GM19193 (cell line): Measurements from ENCODE around the gene GOLIM4.

Source experiments
- POLR2A ChIP-seq: IDR thresholded peaks from 4 replicates; pipeline ENCODE4 v1.6.1; 2011; ENCODE audit not compliant: insufficient read depth, insufficient read length; ENCODE audit errors: extremely low read depth

GOLIM4 gene

DNA sequence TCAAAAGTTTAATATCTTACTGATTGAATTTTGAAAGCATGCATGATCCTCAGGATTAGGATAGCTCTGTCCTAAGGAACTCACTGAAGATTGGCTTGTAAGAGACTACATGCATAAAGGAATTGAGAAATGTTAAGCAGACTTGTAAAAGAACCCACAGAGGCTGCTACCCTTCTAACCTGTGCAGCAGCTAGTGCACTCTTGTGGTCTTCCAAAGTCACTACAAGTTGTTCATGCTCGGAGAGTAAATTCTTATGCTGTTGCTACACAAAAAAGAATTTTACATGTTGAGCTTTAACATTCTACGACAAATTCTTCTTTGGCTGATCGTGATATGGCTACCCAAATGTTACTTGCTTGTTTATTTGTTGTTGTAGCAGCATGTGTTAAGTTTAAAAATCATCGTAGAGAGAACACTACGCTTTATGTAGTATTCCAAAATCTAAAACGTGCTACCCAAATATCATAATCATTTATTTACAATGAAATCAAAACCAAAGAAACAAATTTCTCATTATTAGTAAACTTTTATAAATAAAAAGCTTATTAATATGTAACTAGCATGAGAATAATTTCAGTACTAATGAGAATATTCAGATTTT, 55.0 kb downstream of the GOLIM4 start:
- TF ChIP-seq POLR2A: no peak

DNA sequence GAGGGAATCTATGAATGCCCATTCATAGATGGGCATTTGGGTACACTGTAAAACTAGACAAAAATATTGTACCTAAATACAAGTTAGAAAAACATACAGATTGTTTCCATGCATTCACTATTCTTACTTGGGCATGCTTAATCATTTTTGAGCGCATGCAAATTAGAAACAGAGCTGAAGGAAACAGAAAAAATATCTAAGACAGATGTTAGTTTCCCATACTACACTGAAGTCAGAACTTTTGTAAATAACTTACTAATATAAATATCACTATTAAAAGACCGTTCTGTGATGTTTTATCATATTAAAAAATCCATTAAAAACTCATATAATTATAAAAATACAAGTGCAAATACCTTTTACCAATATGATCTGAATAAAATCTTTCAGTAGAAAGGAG, 58.7 kb downstream of the GOLIM4 start:
- no peak for TF ChIP-seq POLR2A

DNA sequence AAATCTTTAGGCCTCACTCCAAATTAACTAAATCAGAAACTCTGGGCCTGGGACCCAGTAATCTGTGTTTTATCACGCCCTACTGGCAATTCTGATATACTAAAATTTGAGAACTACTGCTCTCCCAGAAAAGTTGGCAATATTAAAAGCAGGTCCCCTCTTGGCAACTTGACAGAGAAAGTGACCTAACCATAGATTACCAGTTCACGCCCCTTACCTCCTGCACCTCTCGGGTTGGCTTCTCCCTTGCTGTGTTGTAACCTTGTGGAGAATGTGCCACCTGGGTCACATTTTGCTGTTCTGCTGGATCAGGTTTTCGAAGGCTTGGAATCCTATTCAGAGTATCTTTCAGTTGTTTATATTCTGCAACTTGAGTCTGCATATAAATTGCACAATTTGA, 59.1 kb downstream of the GOLIM4 start:
- no peak for TF ChIP-seq POLR2A

DNA sequence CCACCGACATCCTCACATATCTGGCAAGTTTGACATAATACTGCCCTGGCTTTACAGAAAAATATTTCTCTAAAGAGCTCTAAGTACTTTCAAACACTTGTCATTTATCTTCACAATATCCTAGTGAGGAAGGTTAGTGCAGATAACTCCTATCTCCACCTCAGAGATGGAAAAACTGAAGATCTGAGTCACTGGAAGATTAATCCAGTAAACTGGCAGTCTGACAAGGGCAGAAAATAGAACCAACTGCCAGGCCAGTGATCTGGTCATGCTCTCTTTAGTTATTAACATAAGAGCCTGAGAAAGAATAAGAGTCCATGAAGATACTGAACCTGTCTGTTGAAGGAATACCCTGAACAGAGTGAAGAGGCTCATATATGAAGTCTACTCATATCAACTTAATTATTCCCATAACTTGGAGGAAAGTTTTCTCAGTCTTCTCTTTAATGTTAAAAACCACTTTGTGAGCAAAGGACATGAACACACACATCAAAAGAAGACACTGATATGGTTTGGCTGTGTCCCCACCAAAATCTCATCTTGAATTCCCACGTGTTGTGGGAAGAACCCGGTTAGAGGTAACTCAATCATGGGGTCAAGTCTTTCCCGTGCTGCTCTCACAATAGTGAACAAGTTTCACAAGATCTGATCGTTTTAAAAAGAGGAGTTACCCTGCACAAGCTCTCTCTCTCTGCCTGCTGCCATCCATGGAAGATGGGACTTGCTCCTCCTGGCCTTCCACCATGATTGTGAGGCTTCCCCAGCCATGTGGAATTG, 61.4 kb downstream of the GOLIM4 start:
- no peak for TF ChIP-seq POLR2A

DNA sequence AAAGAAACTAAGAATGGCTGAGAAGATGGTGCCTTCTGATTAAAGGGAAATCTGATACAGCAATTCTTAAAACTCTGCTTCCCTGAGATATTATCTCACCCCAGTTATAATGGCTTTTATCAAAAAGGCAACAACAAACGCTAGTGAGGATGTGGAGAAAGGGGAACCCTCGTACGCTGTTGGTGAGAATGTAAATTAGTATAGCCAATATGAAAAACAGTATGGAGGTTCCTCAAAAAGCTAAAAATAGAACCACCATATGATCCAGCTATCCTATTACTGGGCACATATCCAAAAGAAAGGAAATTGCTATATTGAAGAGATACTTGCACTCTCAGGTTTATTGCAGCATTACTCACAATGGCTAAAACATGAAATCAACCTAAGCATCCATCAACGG, 65.1 kb downstream of the GOLIM4 start:
- no peak for TF ChIP-seq POLR2A

DNA sequence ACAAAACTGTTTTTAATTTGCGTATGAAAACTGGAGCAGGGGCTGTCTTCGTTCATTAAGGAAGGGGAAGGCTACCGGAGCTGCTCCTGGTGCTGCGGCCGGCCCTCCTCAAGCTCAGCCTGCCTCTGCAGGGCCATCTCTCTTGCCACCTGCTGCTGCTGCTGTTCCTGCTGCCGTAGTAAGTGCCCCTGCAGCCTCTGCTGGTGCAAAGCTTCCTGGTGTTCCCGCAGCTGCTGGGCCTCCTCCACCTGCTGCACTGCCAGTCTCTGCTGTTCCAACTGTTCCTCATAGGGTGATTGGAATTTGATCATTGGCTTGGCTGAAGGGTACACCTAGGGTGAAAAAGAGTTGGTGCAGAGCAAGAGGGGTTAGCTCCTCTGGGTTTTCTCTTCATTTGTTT, 66.0 kb downstream of the GOLIM4 start:
- TF ChIP-seq POLR2A: no peak

DNA sequence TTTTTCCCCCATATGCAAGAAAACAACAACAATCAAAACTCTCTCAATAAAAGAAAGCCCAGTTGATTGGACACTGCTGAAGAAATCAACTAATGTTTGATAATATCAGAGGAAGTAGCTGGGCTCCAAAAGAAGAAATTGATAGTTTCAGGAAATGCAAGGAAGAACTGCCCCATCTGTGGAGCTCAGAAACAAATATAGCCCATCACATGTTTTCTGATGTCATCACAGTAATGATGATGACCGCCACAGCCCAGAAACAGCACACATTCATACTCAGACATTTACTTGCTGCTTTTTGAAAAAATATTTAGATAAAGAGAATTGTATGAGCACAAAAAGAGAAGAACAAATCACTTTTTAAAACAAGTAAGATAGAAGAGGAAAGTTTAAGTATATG, 67.6 kb downstream of the GOLIM4 start:
- no peak for TF ChIP-seq POLR2A

DNA sequence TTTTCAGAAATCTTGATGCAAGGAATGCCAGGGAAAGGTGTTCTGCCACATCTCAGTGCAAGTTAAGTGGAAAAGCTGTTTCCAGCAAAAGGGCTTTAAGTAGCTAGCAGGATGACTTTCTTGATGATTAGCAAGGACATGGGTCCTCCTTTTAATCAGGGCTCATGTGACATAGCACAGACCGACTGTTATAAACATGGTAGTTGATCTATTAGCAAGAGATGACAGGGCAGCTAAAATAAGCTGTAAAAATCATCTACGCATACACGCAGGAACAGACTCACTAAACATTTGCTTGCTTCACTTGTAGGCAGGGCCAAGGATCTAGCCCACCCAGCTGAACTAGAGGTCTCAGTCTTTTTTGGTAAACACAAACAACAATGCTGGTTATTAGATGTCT, 69.0 kb downstream of the GOLIM4 start:
- no peak for TF ChIP-seq POLR2A

DNA sequence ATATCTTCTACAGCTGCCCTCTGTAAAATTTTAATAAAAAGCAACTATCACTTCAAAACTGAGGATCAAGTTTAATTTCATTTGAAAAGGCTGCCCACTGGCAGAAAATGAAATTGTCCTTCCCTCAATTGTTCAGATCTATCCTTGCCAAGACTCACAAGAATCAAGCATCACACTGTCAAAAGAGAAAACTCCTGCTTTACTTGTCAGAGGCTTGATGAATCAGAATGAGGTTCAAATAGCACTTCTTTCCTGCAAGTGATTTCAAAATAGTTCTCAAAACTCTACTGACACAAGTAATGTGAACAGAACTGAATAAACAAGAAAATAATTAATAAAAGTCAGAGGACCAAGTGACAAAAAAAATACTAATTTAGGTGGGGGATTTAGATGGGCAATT, 70.6 kb downstream of the GOLIM4 start:
- TF ChIP-seq POLR2A: no peak

DNA sequence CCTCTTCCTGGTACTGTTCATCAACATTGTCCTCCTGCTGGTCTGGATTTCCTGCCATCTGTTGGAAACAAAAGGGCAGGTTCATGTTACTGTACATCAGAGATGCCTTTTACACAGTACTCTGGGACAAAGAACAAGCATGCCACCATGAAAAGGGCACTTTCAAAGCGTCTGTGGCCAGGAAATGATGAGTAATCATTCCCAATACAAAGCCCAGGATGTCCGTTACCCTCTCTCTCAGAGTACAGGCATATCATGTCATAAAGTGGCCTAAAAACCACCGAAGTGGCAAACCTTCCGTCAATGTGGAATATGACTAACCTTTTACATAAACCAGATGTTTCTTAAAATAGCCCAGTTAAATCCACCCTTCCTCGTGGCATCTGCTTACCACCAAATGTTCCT, 71.2 kb downstream of the GOLIM4 start:
- TF ChIP-seq POLR2A: no peak

DNA sequence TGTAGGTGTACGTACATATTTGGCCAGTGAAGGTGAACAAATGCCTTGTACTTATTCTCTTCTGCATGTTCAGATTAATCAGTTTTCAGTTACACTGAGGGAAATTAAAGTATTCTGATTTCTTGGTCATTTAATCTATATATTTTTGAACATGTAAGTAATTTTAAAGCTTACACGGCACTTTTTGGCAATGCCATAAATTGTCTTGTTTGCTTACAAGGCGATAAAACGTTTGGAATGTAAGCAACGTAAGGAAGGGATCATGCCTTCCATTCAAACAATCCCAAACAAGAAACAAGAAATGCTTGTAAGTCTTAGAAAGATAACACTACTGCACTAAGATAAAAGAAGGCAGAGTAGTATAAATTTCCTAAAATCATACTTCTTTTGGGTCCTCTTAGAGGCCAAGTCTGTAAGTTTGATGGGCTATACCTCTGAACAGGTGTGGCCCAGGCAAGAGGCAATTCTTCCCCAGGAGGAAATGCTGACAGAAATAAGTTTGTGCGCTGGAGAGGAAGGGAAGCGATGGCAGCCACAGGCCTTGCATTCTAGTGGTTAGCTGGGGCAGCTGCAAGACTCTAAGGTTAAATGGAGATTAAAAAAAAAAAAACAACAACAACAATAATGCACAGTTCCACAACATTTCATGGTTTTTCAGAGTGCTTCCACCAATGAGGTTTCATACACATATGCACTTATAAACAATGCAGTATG, 73.8 kb downstream of the GOLIM4 start:
- no peak for TF ChIP-seq POLR2A

DNA sequence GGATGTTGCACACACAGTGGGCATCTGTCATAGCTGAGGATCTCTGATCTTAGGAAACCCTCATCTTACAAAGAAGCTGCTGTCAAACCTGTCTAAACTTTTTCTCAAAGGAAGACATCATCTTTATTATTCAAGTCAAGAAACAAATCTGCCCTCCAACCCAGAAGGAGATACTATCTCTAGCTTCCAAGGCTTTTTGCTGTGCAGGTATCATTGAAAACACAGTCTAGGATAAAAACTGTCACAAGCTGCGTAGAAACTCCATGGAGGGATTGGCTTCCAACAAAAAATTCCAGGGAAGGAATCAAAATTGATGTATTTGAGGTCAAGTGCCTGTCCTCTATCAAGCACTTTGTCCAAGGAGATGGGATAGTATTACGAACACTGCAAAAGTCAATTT, 89.1 kb downstream of the GOLIM4 start:
- no peak for TF ChIP-seq POLR2A

DNA sequence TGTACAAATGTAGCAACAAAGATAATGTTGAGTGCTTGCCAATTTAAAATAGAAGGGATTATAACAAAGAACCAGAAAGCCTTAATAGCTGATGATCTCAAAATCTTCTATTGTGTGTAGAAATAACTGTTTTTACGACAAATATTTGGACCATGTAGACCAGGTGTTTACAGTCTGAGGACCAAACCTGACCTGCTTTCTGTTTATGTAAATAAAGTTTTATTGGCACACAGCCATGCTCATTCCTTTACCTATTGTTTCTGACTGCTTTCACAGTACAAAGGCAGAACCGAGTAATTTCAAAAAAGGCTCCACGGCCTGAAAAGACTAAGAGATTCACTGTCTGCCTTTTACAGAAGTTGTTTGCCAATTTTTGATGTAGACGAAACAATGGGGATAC, 91.8 kb downstream of the GOLIM4 start:
- TF ChIP-seq POLR2A: no peak

DNA sequence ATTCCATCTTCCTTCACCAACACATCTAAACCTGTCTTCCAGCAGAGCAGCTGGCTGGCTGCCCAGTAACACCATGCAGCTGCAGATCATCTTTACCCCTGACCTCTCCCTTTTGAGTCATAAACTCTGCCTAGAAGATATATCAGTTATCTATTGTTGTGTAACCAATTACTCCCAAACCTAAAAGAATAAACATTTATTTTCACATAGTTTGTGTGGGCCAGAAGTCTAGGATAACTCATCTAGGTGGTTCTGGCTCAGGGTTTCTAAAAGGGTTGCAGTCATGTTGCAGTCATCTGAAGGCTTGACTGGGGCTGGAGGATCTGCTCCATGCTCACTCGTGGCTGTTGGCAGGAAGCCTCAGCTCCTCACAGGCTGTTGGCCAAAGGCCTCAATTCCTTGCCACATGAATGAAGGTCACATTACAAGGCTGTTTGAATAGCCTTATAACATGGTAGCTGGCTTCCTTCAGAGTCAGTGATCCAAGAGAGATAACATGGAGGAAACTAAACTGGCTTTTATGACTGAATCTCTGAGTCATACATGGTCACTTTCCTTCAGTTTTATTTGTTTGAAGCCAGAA, 92.8 kb downstream of the GOLIM4 start:
- TF ChIP-seq POLR2A: no peak

DNA sequence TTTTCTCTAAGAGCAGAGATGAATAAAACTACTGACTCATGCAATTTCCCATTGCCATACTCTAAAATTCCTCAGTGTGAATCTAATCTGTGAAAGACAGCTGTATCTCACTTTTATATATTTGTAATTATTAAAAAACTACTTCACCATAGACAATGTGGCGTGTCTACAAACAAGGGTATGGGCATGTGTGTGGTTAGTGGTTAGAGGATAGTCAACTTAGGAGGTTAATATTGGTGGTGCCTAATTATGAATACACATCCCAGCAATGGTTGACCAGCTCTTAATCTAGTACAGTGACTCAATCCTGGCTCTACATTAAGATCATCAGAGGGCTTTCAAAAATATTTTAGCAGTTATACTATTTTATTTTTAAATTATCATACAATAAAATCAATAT, 94.5 kb downstream of the GOLIM4 start:
- no peak for TF ChIP-seq POLR2A

DNA sequence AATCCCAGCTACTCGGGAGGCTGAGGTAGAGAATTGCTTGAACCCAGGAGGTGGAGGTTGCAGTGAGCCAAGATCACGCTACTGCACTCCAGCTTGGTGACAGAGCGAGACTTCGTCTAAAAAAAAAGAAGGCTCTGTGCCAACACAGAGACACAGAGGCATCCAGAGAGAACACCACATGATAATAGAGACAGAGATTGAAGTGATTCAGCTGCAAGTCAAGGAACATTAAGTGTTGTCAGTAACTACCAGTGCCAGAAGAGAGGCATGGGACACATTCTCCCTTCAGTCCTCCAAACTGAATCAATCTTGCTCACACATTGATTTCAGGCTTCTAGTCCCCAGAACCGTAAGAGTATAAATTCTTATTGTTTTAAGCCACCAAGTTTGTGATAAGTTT, 97.5 kb downstream of the GOLIM4 start:
- no peak for TF ChIP-seq POLR2A
